Neural progenitor cell (in vitro differentiated cells): Measurements from ENCODE around the gene TERB2. TPM values are rescaled to one million over a fixed set of nuclear protein-coding genes. Genes with fewer than 3 reads are reported as not detected.
A peak's percentile ranks its signal among the peaks of the same experiment; 100 is the strongest.
"Not testable (repeated sequence)": the region's sequence is repeated elsewhere in the genome, so short reads cannot be mapped to it uniquely, and the experiment has no call there.

Source experiments
- DNase-seq: peaks from one replicate; pipeline ENCODE4 v3.0.0-alpha.2; 2016; ENCODE audit warnings: low spot score
- H2AFZ ChIP-seq: fragments of 200-600 bp; sonication (generic); replicated peaks from 2 replicates; pipeline ENCODE4 v1.6.1; 2016; ENCODE audit warnings: antibody characterized with exemption
- H3F3A ChIP-seq: fragments of 200-600 bp; sonication (generic); 2 replicates; pipeline ENCODE4 v1.6.1; 2016; ENCODE audit warnings: antibody characterized with exemption, low read depth
- H3K27ac ChIP-seq: fragments of 200-600 bp; sonication (generic); 2 replicates; pipeline ENCODE4 v1.5.1; 2016; ENCODE audit warnings: mild to moderate bottlenecking
- H3K27me3 ChIP-seq: fragments of 200-600 bp; sonication (generic); 2 replicates; pipeline ENCODE4 v1.6.1; 2016; ENCODE audit warnings: mild to moderate bottlenecking, moderate library complexity
- H3K36me3 ChIP-seq: fragments of 200-600 bp; sonication (generic); 2 replicates; pipeline ENCODE4 v1.5.1; 2016
- H3K4me1 ChIP-seq: fragments of 200-600 bp; sonication (generic); 2 replicates; pipeline ENCODE4 v1.6.1; 2016; ENCODE audit warnings: mixed run types
- H3K4me2 ChIP-seq: fragments of 200-600 bp; sonication (generic); 2 replicates; pipeline ENCODE4 v1.6.1; 2016
- H3K4me3 ChIP-seq: fragments of 200-600 bp; sonication (generic); 2 replicates; pipeline ENCODE4 v1.5.1; 2016
- H3K79me2 ChIP-seq: fragments of 200-600 bp; sonication (generic); 2 replicates; pipeline ENCODE4 v1.6.1; 2016; ENCODE audit warnings: low read depth
- H3K9ac ChIP-seq: fragments of 200-600 bp; sonication (generic); 2 replicates; pipeline ENCODE4 v1.6.1; 2016
- H3K9me3 ChIP-seq: fragments of 200-600 bp; sonication (generic); 2 replicates; pipeline ENCODE4 v1.5.1; 2016; ENCODE audit warnings: low read depth
- H4K20me1 ChIP-seq: fragments of 200-600 bp; sonication (generic); 2 replicates; pipeline ENCODE4 v1.6.1; 2016; ENCODE audit warnings: low read depth
- H3K27ac Mint-ChIP-seq: 3 replicates; pipeline ENCODE4 v1.8.0; 2021; ENCODE audit warnings: mixed read lengths
- H3K27me3 Mint-ChIP-seq: 2 replicates; pipeline ENCODE4 v1.8.0; 2022; ENCODE audit warnings: low read depth, mild to moderate bottlenecking, inconsistent platforms, moderate library complexity, mixed read lengths; ENCODE audit not compliant: insufficient read depth
- H3K36me3 Mint-ChIP-seq: 3 replicates; pipeline ENCODE4 v1.8.0; 2021; ENCODE audit warnings: mixed read lengths
- H3K4me1 Mint-ChIP-seq: 3 replicates; pipeline ENCODE4 v1.8.0; 2021; ENCODE audit warnings: mixed read lengths
- H3K4me3 Mint-ChIP-seq: 3 replicates; pipeline ENCODE4 v1.8.0; 2021; ENCODE audit warnings: mild to moderate bottlenecking, moderate library complexity, mixed read lengths
- H3K9me3 Mint-ChIP-seq: 3 replicates; pipeline ENCODE4 v1.8.0; 2020; ENCODE audit warnings: mixed read lengths
- EZH2 ChIP-seq: fragments of 200-600 bp; sonication (generic); IDR thresholded peaks from 2 replicates; pipeline ENCODE4 v1.6.1; 2017; ENCODE audit warnings: antibody characterized with exemption, mild to moderate bottlenecking, moderate library complexity
- EZH2phosphoT487 ChIP-seq: fragments of 200-600 bp; sonication (generic); IDR thresholded peaks from 2 replicates; pipeline ENCODE4 v1.6.1; 2017; ENCODE audit warnings: antibody characterized with exemption
- total RNA-seq: library from RNA; depleted of rRNA; stranded (reverse); fragments of >200 nt; gene quantifications from 2 replicates; pipeline ENCODE4 v1.2.3, GENCODE V29; 2015; ENCODE audit warnings: low replicate concordance

Gene TERB2
- total RNA-seq, 1 donor from 2014 or later, result not detected

GRCh38 chr15:44971036-44971435 is 14.5 kb downstream of the TERB2 start:
- H3K27ac Mint-ChIP-seq, result no peak overlapping the region
- H3K4me1 ChIP-seq, result no peaks in the 10 kb centered on the region
- H3K4me3 ChIP-seq, result no peak overlapping the region
- H3K9ac ChIP-seq, result no peak overlapping the region
- H3K79me2 ChIP-seq, result no peaks in the 10 kb centered on the region
- H3K27me3 Mint-ChIP-seq, result peaks cover 5% of the 10 kb centered on the region
- no peaks in the 10 kb centered on the region for H3K9me3 Mint-ChIP-seq
- no peak overlapping the region for H3K4me3 Mint-ChIP-seq
- no peaks in the 10 kb centered on the region for H3K9me3 ChIP-seq
- no peaks in the 10 kb centered on the region for H3K4me1 Mint-ChIP-seq
- no peaks in the 10 kb centered on the region for H4K20me1 ChIP-seq
- no peak overlapping the region for H3K27ac ChIP-seq
- H3K4me2 ChIP-seq, result no peak overlapping the region
- no peaks in the 10 kb centered on the region for H3F3A ChIP-seq
- no peaks in the 10 kb centered on the region for H3K27me3 ChIP-seq
- no peak overlapping the region for H2AFZ ChIP-seq
- no peak for DNase-seq
- H3K36me3 Mint-ChIP-seq, result no peaks in the 10 kb centered on the region
- no peak for TF ChIP-seq EZH2phosphoT487
- no peak for TF ChIP-seq EZH2
- no peaks in the 10 kb centered on the region for H3K36me3 ChIP-seq

- not testable (repeated sequence) for H4K20me1 ChIP-seq, H3K9ac ChIP-seq, H2AFZ ChIP-seq, H3K79me2 ChIP-seq, H3K36me3 ChIP-seq, H3F3A ChIP-seq, H3K36me3 Mint-ChIP-seq, H3K4me3 ChIP-seq, DNase-seq, H3K9me3 Mint-ChIP-seq, H3K27ac Mint-ChIP-seq, H3K9me3 ChIP-seq, H3K27me3 Mint-ChIP-seq, H3K27me3 ChIP-seq, H3K4me1 ChIP-seq, H3K27ac ChIP-seq, H3K4me1 Mint-ChIP-seq, H3K4me3 Mint-ChIP-seq, H3K4me2 ChIP-seq
Measured at GRCh38 chr15:44976183-44976582, 19.7 kb downstream of the TERB2 start.

- H3K9me3 Mint-ChIP-seq, H3K4me1 ChIP-seq, H3K4me3 Mint-ChIP-seq: not testable (repeated sequence)
Measured at GRCh38 chr15:44977781-44978180, 21.3 kb downstream of the TERB2 start.

GRCh38 chr15:44979617-44980339 is 23.3 kb downstream of the TERB2 start:
- not testable (repeated sequence) for H3K27ac Mint-ChIP-seq, H3K4me1 Mint-ChIP-seq, H3K4me1 ChIP-seq, H3K79me2 ChIP-seq, DNase-seq, H3K4me2 ChIP-seq, H3K9ac ChIP-seq, H3K27ac ChIP-seq, H3K36me3 Mint-ChIP-seq, H3K4me3 ChIP-seq, H3K9me3 Mint-ChIP-seq, H4K20me1 ChIP-seq, H3K27me3 ChIP-seq, H3F3A ChIP-seq, H3K9me3 ChIP-seq, H3K36me3 ChIP-seq, H3K27me3 Mint-ChIP-seq, H3K4me3 Mint-ChIP-seq
- H2AFZ ChIP-seq, result peak overlapping the region; percentile 66

More at GRCh38 chr15:44977781-44978180, 21.3 kb downstream of the TERB2 start:
- not testable (repeated sequence) for H3K27ac ChIP-seq, H3K27me3 Mint-ChIP-seq, H3K4me1 Mint-ChIP-seq, H3F3A ChIP-seq, H3K27ac Mint-ChIP-seq, H3K9ac ChIP-seq, H3K9me3 ChIP-seq, H4K20me1 ChIP-seq, DNase-seq, H3K36me3 Mint-ChIP-seq, H3K4me3 ChIP-seq, H3K36me3 ChIP-seq, H3K27me3 ChIP-seq, H2AFZ ChIP-seq, H3K4me2 ChIP-seq, H3K79me2 ChIP-seq

- H3K4me1 Mint-ChIP-seq, result not testable (repeated sequence)
Measured at GRCh38 chr15:44984144-44984543, 27.7 kb downstream of the TERB2 start.

GRCh38 chr15:44986346-44987055 is 30.0 kb downstream of the TERB2 start:
- not testable (repeated sequence) for H3K4me3 ChIP-seq, H3K27ac ChIP-seq, H3K9me3 ChIP-seq, H3K4me3 Mint-ChIP-seq, H3K36me3 Mint-ChIP-seq, H3K79me2 ChIP-seq, H3K27me3 ChIP-seq, H3K27ac Mint-ChIP-seq, H3K36me3 ChIP-seq, H3K9ac ChIP-seq, H3K27me3 Mint-ChIP-seq, H3K4me1 ChIP-seq, H3K4me2 ChIP-seq, H4K20me1 ChIP-seq, DNase-seq, H3K9me3 Mint-ChIP-seq, H3F3A ChIP-seq, H3K4me1 Mint-ChIP-seq
- H2AFZ ChIP-seq, result peak overlapping the region; percentile 17

More at GRCh38 chr15:44984144-44984543, 27.7 kb downstream of the TERB2 start:
- not testable (repeated sequence) for H3K4me2 ChIP-seq, H3F3A ChIP-seq, H3K9ac ChIP-seq, H3K27me3 Mint-ChIP-seq, H3K4me1 ChIP-seq, H3K9me3 ChIP-seq, H4K20me1 ChIP-seq, DNase-seq, H3K79me2 ChIP-seq, H3K27ac Mint-ChIP-seq, H3K27me3 ChIP-seq, H3K36me3 ChIP-seq, H3K4me3 ChIP-seq, H3K9me3 Mint-ChIP-seq, H2AFZ ChIP-seq, H3K36me3 Mint-ChIP-seq, H3K27ac ChIP-seq, H3K4me3 Mint-ChIP-seq

- not testable (repeated sequence) for H3K9me3 Mint-ChIP-seq, H3K36me3 Mint-ChIP-seq, H3K4me3 ChIP-seq, H3K27ac Mint-ChIP-seq, H3K9me3 ChIP-seq, H2AFZ ChIP-seq, H3K9ac ChIP-seq, H3K36me3 ChIP-seq, H3K79me2 ChIP-seq, H3K4me1 ChIP-seq, H3K27me3 Mint-ChIP-seq, H3K4me1 Mint-ChIP-seq, DNase-seq, H3F3A ChIP-seq, H3K4me3 Mint-ChIP-seq, H3K27me3 ChIP-seq, H4K20me1 ChIP-seq, H3K4me2 ChIP-seq, H3K27ac ChIP-seq
Measured at GRCh38 chr15:44987711-44988110, 31.2 kb downstream of the TERB2 start.
